Smooth muscle cell (in vitro differentiated cells): Measurements from ENCODE around the gene CTNNBL1. TPM values are rescaled to one million over a fixed set of nuclear protein-coding genes. Genes with fewer than 3 reads are reported as not detected.

Experiments
- DNase-seq: peaks from one replicate; lab custom pipeline; 2025; ENCODE audit not compliant: unreplicated experiment; lab: John Stamatoyannopoulos, UW
- H2AFZ ChIP-seq: fragments of 200-600 bp; sonication (generic); 2 replicates; pipeline ENCODE4 v1.6.0; 2016; ENCODE audit warnings: antibody characterized with exemption, low read depth, mild to moderate bottlenecking
- H3F3A ChIP-seq: fragments of 200-600 bp; sonication (generic); 2 replicates; pipeline ENCODE4 v1.6.0; 2017; ENCODE audit warnings: antibody characterized with exemption, low read depth
- H3K27ac ChIP-seq: fragments of 200-600 bp; sonication (generic); 2 replicates; pipeline ENCODE4 v1.5.1; 2016; ENCODE audit warnings: low read depth, mild to moderate bottlenecking
- H3K27me3 ChIP-seq: fragments of 200-600 bp; sonication (generic); 2 replicates; pipeline ENCODE4 v1.6.1; 2016; ENCODE audit warnings: low read depth, mild to moderate bottlenecking
- H3K36me3 ChIP-seq: fragments of 200-600 bp; sonication (generic); 2 replicates; pipeline ENCODE4 v1.5.1; 2016; ENCODE audit warnings: low read depth
- H3K4me1 ChIP-seq: fragments of 200-600 bp; sonication (generic); 2 replicates; pipeline ENCODE4 v1.5.1; 2016; ENCODE audit warnings: low read depth
- H3K4me2 ChIP-seq: fragments of 200-600 bp; sonication (generic); 2 replicates; pipeline ENCODE4 v1.6.0; 2016; ENCODE audit warnings: mild to moderate bottlenecking
- H3K4me3 ChIP-seq: fragments of 200-600 bp; sonication (generic); 2 replicates; pipeline ENCODE4 v1.5.1; 2016; ENCODE audit warnings: mild to moderate bottlenecking
- H3K79me2 ChIP-seq: fragments of 200-600 bp; sonication (generic); 2 replicates; pipeline ENCODE4 v1.6.0; 2016; ENCODE audit warnings: low read depth, mild to moderate bottlenecking
- H3K9ac ChIP-seq: fragments of 200-600 bp; sonication (generic); 2 replicates; pipeline ENCODE4 v1.6.0; 2016; ENCODE audit warnings: low read depth
- H3K9me3 ChIP-seq: fragments of 200-600 bp; sonication (generic); replicated peaks from 2 replicates; pipeline ENCODE4 v1.5.1; 2016; ENCODE audit warnings: low read depth
- H4K20me1 ChIP-seq: fragments of 200-600 bp; sonication (generic); 2 replicates; pipeline ENCODE4 v1.6.0; 2016; ENCODE audit warnings: low read depth
- whole genome bisulfite sequencing: methylation state at CpG from one replicate; pipeline ENCODE4 v1.1.7; 2016; ENCODE audit warnings: low lambda C conversion rate; 5-methylcytosine and 5-hydroxymethylcytosine counted together
- polyA plus RNA-seq: library from polyadenylated mRNA; unstranded; fragments of >200 nt; fragmentation: Nextera tagmentation; extraction: Ambion mirVana; gene quantifications from 2 replicates; pipeline ENCODE4 v1.2.1, GENCODE V29; 2016
- total RNA-seq: library from RNA; depleted of rRNA; stranded (reverse); fragments of >200 nt; gene quantifications from 2 replicates; pipeline ENCODE4 v1.2.3, GENCODE V29; 2014
- TF ChIP-seq, protein P1 (sequence below): fragments of 200-600 bp; sonication (generic); IDR thresholded peaks from 2 replicates; pipeline ENCODE4 v1.5.1; 2017; ENCODE audit warnings: borderline replicate concordance, mild to moderate bottlenecking, antibody characterized with exemption; ENCODE audit not compliant: insufficient read depth, poor library complexity, severe bottlenecking

The CTNNBL1 gene
- total and polyA plus RNA-seq, 2 experiments from 2014 or later: 33.3 to 63.6 TPM

DNA sequence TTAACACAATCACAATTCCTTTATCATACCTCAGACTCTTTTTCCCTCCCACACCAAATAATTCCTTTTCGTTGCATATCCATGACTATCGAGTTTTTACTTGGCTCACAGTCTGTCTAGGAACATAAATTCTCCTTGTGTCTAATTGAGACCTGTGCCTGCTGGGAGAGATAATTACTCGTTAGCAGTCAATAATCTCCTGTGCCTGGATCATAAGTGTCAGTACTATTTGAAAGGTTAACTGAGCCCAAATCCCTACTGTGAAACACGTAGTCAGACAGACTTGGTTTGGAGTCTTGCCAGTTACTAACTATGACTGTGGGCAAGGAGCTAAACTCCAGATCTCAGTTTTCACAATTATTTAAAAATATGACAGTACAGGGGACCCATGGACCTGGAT lies 5.7 kb upstream of the CTNNBL1 start:
- H3F3A ChIP-seq: no peaks in the 10 kb centered on the region
- DNase-seq: no peak
- no peaks in the 10 kb centered on the region for H4K20me1 ChIP-seq
- no peak overlapping the region for H3K4me3 ChIP-seq
- TF ChIP-seq, protein P1, sequence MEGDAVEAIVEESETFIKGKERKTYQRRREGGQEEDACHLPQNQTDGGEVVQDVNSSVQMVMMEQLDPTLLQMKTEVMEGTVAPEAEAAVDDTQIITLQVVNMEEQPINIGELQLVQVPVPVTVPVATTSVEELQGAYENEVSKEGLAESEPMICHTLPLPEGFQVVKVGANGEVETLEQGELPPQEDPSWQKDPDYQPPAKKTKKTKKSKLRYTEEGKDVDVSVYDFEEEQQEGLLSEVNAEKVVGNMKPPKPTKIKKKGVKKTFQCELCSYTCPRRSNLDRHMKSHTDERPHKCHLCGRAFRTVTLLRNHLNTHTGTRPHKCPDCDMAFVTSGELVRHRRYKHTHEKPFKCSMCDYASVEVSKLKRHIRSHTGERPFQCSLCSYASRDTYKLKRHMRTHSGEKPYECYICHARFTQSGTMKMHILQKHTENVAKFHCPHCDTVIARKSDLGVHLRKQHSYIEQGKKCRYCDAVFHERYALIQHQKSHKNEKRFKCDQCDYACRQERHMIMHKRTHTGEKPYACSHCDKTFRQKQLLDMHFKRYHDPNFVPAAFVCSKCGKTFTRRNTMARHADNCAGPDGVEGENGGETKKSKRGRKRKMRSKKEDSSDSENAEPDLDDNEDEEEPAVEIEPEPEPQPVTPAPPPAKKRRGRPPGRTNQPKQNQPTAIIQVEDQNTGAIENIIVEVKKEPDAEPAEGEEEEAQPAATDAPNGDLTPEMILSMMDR: no peak
- no peaks in the 10 kb centered on the region for H3K9me3 ChIP-seq
- 73% methylated on average over 4 of the region's 4 CpGs for WGBS
- H3K27ac ChIP-seq: no peak overlapping the region
- no peak overlapping the region for H3K9ac ChIP-seq
- H3K36me3 ChIP-seq: no peaks in the 10 kb centered on the region
- no peak overlapping the region for H3K4me2 ChIP-seq
- H3K4me1 ChIP-seq: peaks cover 1% of the 10 kb centered on the region
- no peak overlapping the region for H2AFZ ChIP-seq
- H3K27me3 ChIP-seq: peaks cover 35% of the 10 kb centered on the region
- no peaks in the 10 kb centered on the region for H3K79me2 ChIP-seq

DNA sequence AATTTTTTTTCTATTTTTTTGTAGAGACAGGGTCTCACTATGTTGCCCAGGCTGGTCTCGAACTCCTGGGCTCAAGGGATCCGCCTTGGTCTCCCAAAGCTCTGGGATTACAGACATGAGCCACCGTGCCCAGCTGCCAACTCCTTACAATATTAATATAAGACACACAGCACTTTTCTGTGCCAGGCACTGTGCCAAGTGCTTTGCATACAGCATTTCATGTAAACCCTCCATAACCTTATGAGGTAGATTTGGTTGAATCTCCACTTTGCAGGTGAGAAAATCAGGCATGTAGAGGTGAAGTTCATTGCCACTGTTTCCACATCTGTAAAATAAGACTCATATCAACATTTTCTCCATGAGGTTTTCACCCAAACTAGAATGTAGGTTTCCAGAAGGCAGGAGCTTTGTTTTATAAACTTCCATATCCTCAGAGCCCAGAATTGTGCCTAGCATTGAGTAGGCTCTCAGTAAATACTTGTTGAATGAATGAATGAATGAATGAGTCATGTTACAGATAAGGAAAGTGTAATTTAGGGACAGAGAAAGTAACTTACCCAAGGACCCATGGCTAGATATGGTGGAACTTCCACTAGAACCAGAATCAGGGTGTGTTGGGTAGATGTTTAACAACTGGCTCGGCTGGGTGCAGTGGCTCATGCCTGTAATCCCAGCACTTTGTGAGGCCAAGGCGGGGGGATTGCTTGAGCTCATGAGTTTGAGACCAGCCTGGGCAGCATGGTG lies 3.0 kb upstream of the CTNNBL1 start:
- Histone ChIP-seq H3F3A (no peaks in the 10 kb centered on the region), H3K9me3 (no peaks in the 10 kb centered on the region), H3K4me1 (peaks cover 13% of the 10 kb centered on the region), H3K9ac (no peak overlapping the region), H3K36me3 (no peaks in the 10 kb centered on the region), H4K20me1 (peaks cover 5% of the 10 kb centered on the region), H3K4me3 (no peak overlapping the region), H3K4me2 (no peak overlapping the region), H3K79me2 (peaks cover 18% of the 10 kb centered on the region), H3K27me3 (peaks cover 24% of the 10 kb centered on the region), H2AFZ (no peak overlapping the region), H3K27ac (no peak overlapping the region)
- WGBS: 81% methylated on average over 5 of the region's 5 CpGs
- TF ChIP-seq, protein P1: no peak
- DNase-seq: no peak

DNA sequence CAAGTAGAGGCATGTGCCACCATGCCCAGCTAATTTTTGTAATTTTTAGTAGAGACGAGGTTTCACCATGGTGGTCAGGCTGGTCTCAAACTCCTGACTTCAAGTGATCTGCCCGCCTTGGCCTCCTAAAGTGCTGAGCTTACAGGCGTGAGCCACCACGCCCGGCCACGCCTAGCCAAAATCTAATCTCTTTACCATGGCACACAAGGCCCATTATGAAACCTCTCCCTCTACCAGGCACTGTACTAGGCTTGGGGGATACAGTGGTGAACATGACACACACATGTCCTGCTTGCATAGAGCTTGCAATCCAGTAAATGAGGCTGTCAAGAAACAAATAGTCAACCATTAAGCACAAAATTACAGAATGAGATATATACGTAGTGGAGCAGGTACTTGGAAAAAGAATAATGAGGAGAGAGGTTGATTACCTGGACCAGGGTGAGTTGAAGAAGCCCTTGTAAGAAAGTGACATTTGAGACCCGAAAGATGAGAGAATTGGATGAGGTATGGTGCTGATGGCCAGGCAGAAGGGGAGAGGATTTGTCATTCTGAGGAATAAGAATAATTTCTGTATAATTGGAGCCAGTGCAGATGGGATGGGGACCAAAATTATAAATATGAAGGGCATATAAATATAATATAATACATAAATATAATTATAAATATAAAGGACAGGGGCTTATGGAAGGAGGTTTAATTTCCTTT lies 1.2 kb upstream of the CTNNBL1 start:
- Histone ChIP-seq H3K27ac (no peak overlapping the region), H4K20me1 (peaks cover 18% of the 10 kb centered on the region), H3K4me2 (no peak overlapping the region), H2AFZ (peak overlapping the region; percentile 76), H3K9me3 (no peaks in the 10 kb centered on the region), H3K27me3 (peaks cover 24% of the 10 kb centered on the region), H3F3A (no peaks in the 10 kb centered on the region), H3K4me3 (no peak overlapping the region), H3K9ac (no peak overlapping the region), H3K79me2 (peaks cover 35% of the 10 kb centered on the region), H3K36me3 (no peaks in the 10 kb centered on the region), H3K4me1 (peaks cover 13% of the 10 kb centered on the region)
- no peak for DNase-seq
- TF ChIP-seq, protein P1: no peak
- 93% methylated on average over 8 of the region's 8 CpGs for WGBS
